PC-3 (cell line): ENCODE results near the gene RSAD1.

Experiments
- CTCF ChIP-seq: fragments of 300-600 bp; sonication (generic); conservative IDR thresholded peaks from 2 replicates; pipeline ENCODE4 v1.5.1; 2017; ENCODE audit warnings: antibody characterized with exemption, low read depth, mild to moderate bottlenecking, low read length
- EZH2 ChIP-seq: fragments of 300-600 bp; sonication (generic); IDR thresholded peaks from one replicate; pipeline ENCODE4 v1.6.1; 2017; ENCODE audit warnings: antibody characterized with exemption, mild to moderate bottlenecking, low read length; ENCODE audit not compliant: unreplicated experiment
- EZH2phosphoT487 ChIP-seq: fragments of 300-600 bp; sonication (generic); IDR thresholded peaks from 2 replicates; pipeline ENCODE4 v1.6.1; 2018; ENCODE audit warnings: mild to moderate bottlenecking, antibody characterized with exemption, low read length, borderline replicate concordance

GRCh38 chr17:50522766-50523165 lies 44.1 kb downstream of the RSAD1 start:
- TF ChIP-seq CTCF (no peak), EZH2 (no peak), EZH2phosphoT487 (no peak)
